GM18868 (cell line): ENCODE data around the gene TEKT2.

Experiments used
- ATAC-seq: cut with Tn5 transposase; IDR thresholded peaks from one replicate; pipeline ENCODE4 v1.9.1; 2021; ENCODE audit warnings: mild to moderate bottlenecking, moderate library complexity; ENCODE audit not compliant: unreplicated experiment

Gene TEKT2

DNA sequence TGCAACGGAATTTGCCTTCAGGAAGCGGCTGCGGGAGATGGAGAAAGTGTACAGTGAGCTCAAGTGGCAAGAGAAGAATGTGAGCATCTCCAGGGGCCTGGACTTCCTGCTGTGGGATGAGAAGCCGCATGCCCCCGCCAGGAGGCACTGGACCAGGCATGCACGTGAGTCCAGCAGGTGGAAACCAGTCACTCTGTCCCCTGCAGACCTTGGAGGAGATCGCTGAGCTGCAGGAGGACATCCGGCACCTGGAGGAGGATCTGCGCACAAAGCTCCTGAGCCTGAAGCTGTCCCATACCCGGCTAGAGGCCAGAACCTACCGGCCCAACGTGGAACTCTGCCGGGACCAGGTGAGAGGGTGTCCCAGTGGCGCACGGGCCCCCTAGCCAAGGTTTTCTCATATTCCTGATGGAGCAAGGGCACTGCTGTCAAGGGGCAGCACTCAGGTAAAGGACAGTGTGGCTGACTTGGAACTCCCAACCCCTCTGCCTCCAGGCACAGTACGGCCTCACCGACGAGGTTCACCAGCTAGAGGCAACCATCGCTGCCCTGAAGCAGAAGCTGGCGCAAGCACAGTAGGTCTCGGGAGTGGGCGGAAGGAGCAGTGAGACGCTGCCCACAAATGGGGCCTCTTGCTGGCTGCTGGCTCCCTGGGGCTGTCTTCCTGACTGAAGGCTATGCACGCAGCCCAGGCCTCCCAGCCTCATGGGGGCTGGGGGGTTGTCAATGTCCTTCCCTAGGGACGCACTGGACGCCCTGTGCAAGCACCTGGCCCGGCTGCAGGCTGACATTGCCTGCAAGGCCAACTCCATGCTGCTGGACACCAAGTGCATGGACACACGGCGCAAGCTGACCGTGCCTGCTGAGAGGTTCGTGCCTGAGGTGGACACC, 3.6 kb downstream of the TEKT2 start:
- no peak for ATAC-seq

DNA sequence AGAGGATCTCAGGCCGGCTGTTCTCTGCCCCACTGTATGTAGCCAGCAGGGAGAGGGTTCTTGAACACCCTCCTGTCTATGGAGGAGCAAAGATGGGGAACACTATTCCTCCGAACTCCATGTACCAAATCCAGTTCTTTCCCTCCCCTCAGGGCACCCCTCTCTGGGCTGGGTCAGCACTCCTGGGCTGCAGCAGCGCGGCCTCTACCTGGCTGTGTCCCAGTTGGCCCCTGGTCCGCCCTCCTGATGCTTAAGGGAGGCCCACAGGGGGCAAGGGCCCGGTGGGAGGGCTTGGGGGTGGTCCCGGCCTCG, 4.3 kb downstream of the TEKT2 start:
- ATAC-seq: peak; percentile 6

DNA sequence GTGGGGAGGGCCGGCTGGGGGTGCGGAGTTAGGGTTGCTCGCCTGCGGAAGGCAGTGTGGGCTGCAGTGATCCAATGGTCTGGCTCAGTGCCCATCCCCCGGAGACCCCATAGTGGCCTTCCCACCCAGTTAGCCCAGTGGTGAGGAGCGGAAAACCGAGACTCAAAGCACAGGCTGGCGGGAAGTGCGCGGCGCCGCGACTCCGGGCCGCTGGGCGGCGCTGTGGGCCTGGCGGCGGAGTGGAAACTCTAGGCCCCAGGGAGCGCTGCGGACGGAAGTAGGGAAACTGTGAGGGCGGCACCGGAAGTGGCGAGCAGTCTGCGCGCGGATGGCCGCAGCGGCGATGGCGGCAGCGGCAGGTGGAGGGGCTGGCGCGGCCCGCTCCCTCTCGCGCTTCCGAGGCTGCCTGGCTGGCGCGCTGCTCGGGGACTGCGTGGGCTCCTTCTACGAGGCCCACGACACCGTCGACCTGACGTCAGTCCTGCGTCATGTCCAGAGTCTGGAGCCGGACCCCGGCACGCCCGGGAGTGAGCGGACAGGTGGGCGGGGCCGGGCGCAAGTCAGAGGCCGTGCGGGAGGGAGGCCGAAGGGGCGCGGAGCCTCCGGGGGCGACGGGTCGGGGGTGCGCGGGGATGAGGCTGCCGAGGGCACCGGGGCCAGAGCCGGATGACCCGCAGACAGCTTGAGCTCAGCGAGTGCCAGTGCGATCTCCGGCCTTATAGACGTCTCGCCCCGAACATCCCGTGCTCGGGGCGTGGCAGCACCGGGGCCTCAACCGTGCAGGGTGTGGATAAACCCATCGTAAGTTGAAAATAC, 4.9 kb downstream of the TEKT2 start, which contains the start of gene ADPRS:
ADPRS (plus strand) TSS at position 316 of the 816 bp plus-strand sequence; CDS start at position 329, 13 bp downstream.
- ATAC-seq: peak; percentile 77

DNA sequence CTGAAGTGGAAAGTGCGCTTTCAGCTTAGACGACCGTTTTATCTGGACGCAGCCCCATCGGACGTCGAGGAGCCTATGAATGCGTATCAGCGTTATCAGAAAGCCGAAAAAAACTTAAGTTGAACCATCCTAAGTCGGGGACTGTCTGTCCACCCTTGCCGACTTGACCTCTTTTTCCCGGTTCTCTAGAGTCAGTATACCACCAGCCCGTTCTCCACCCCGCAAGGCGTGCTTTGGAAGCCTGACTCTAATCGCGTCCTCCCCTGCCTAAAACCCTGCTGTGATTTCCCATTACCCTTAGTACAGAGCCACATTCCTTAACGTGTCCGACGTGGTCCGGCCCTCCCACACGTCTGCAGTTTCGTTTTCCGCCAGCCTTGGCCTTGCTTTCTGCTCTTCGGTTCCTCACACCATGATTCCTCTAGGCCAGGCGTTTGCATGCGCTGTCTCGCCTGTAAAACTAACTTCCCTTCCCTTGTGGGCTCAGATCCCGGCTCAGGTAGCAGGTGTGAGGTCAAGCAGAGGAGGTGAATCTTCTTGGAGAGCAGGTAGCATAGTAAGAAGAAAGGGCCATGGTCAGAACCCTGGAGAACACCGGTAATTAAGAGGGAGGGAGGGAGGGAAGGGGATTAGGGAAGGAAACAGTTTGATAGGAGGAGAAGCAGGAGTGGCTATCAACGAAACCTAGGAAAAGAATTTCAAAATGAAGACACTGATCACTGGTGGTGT, 5.7 kb downstream of the TEKT2 start:
- no peak for ATAC-seq

DNA sequence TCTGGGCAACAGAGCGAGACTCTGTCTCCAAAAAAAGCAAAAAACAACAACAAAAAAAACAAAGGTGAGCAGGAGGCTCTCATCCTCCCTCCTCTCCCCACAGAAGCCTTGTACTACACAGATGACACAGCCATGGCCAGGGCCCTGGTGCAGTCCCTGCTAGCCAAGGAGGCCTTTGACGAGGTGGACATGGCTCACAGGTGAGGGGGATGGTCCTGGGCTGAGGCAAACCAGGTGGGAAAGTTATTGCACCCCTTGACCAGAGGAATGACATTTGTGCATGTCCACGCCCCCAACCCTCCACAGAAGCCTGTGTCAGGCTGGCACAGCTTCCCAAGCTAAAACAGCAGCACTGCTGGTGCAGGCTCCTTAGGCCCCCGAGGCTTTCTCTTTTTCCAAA, 7.2 kb downstream of the TEKT2 start:
- ATAC-seq: no peak

DNA sequence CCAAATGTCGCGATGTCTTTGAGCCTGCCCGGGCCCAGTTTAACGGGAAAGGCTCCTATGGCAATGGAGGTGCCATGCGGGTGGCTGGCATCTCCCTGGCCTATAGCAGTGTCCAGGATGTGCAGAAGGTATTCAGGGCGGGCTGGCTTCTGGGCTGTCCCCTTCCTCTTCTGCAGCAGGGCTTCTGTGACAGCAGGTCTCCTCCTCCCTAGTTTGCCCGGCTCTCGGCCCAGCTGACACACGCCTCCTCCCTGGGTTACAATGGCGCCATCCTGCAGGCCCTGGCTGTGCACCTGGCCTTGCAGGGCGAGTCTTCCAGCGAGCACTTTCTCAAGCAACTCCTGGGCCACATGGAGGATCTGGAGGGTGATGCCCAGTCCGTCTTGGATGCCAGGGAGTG, 7.8 kb downstream of the TEKT2 start:
- no peak for ATAC-seq

DNA sequence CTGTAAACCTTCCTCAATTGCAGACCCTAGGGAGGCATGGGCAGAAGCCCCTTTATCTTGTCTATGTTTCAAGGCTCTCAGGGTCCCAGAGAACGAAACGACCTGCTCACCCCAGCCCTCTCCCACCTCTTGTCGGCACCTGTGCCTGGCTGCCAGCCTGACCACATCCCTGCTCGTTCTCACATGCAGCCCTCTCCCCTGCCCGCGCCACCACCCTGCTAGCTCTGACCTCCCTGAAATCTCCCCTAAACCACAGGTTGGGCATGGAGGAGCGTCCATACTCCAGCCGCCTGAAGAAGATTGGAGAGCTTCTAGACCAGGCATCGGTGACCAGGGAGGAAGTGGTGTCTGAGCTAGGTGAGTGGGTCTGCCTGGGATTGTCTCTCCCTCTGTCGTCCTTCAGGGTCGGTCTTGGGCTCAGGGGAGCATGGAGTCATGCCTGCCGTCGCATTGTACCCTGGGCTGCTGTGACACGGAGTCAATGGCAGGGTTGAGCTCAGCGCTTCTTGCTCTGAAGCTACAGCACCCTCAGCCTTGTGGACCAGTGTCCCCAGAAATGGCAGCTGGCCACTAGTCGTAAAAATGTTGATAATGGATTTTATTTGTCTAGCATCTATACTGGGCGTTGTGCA, 8.4 kb downstream of the TEKT2 start:
- no peak for ATAC-seq

DNA sequence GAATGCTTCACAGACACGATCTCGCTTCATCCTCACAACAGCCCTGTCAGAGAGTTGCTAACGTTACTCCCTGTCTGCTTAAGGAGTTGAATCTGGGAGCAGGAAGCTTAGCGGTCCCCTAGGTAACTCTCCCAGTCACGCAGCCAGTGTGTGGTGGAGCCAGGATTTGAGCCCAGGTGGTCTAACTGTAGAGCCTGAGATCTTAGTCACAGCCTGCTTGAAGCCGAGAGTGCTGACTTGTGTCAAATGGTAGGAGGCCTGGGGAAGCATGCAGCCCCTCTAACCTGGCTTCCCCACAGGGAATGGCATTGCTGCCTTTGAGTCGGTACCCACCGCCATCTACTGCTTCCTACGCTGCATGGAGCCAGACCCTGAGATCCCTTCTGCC, 8.9 kb downstream of the TEKT2 start:
- no peak for ATAC-seq

DNA sequence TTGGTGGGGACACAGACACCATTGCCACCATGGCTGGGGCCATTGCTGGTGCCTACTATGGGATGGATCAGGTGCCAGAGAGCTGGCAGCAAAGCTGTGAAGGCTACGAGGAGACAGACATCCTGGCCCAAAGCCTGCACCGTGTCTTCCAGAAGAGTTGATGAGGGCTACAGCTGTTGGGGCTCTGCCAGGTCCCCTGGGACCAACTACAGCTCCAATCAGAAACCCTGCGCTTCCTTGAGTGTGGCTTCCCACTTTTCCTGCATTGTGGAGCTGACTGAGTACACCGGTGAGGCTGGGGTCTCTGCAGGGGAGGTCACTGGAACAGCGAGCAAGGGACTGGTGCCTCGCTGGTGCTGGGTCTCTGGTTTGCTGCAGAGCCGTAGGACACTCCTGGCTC, 9.3 kb downstream of the TEKT2 start:
- ATAC-seq: no peak

DNA sequence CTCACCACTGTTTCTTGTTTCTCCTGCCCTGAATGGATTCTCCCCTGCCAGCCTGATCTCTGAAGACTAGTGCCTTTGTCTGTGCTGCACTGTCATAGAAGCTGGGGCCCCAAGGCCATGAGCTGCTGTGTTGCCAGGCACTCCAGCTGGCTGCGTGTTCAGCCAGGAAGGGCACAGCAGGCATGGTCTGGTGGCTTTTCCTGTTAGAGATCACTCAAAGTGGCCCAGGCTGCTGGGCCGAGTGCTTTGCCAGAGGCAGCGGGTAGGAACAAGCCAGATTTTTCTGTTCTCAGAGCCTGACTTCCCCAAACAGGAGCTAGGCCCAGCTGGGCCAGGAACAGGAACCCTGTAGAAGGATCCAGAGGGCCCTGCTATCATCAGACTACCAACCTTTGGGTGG, 10.0 kb downstream of the TEKT2 start:
- no peak for ATAC-seq

DNA sequence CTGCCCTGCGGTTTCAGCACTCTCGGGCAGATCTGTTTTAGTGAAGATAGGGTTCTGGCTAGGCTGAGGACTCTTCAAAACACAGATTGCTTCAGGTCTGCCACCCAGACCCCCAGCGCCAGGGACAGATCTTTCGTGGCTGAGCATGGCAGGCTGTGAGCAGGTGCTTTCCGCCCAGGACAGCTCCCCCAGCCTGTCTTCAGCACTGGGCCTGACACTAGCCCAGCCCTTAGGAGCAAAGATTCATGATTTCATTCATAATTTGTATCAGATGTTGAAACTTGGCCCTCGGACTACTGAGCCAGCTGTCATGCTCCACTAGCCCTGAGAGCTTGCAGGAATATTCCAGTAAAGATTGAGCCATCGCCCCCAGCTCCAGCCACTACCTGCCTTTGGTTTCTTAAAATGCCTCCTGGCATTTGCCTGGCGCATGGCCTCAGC, 10.7 kb downstream of the TEKT2 start:
- no peak for ATAC-seq

DNA sequence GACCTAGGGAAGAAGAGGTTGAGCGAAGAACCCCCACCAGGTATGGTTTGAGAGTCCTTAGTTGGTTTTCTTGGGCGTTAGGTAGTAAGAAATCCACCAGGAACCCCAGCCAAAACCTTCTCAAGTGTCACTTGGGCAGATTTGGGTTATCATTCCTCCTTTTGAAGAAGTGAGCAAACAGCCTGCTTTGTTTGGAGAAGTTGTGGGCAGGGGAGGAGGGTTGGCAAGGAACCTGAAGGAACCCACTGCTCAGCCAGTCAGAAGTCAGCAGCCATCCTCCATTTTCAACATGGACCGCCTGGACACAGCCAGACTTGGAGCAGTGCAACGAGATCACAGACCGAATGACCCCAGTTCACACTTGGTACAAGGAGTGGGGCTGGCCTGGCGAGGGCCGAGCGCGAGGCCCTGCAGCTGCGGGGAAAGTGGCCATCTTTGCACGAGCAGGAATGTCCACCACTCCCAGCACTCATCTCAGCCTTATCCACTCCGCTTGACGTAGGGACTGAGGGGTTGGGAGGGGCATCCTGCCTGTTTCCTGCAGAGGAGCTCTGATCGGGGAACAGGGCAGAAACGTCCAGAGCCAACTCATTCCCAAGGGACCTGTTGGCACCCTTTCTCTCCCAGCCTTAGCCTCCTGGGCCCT, 12.0 kb downstream of the TEKT2 start:
- no peak for ATAC-seq

DNA sequence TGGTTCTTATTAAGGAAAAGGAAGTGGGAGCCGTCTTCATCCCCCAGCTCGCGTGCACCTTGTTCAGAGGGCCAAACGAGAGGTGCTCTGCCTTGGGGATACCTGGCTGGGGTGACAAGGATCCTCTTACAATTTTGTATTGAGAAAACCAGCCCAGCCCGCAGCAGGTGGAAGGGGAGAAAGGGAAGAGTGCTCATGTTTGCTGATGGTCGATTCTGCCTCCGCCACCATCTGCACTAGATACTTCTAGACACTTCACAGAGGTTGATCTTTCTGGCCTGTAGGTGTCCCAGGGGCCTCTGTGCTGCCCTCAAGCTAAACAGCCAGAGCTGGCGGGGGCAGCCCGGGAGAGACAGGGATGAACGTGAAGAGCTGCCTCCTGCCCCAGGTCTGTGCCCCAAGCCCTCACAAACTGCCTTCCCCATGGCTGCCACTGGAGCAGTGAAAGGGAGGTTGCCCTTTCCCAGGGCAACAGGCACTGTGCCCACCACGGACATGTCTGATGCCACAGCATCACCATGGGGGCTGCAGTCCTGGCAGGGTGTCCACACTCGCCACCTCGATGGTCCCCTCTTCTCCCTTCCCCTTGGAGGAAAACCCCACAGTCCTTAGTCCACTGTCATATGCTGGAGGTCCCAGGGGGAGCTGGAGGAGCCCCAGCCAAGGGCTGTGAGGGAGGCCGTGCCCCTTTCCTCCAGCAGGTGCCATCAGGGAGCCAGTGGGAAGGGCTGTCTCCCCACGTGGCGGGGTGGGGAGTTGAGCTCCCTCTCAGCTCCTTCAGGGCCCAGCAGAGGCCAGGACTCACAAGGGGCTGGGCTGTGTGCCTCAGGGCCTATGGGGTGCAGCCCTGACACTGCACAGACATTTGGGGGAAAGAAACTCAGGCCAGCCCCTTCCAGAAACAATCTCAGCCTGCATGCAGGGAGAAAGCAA, 12.9 kb downstream of the TEKT2 start:
- no peak for ATAC-seq

DNA sequence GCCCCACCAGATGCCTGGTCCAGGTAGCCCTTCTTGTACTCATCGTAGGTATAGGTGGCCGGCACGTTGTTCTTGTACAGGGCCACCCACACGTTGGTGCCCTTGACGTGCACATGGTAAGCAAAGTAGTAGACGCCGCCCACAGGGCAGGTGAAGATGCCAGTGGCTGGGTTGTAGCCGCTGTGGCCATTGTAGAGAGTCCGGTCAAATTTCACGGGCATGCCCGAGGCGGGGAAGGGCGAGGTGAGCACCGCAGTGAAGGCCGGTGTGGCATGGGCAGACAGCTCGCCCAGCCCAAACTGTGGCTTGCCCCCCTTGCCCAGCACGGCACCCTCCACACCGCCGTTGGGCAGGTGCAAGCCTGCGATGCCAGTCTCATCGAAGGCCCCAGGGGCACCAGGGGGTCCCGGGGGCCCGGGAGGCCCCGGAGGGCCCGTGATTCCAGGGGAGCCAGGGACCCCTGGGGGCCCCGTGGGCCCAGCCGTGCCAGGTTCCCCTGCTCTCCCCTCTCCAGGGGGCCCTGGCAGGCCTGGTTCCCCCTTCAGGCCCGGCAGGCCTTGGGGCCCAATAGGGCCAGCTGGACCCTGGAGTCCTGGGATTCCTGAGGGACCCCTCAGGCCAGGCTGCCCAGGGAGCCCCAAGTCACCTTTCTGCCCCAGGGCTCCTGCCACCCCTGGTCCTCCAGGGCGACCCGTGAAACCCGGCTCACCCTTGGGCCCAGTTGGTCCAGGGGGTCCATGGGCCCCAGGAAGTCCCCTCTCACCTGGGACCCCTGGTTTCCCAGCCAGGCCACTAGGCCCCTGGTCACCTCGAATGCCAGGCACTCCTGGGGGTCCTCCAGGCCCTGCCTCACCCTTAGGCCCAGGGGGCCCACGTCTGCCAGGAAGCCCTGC, 14.0 kb downstream of the TEKT2 start:
- ATAC-seq: no peak

DNA sequence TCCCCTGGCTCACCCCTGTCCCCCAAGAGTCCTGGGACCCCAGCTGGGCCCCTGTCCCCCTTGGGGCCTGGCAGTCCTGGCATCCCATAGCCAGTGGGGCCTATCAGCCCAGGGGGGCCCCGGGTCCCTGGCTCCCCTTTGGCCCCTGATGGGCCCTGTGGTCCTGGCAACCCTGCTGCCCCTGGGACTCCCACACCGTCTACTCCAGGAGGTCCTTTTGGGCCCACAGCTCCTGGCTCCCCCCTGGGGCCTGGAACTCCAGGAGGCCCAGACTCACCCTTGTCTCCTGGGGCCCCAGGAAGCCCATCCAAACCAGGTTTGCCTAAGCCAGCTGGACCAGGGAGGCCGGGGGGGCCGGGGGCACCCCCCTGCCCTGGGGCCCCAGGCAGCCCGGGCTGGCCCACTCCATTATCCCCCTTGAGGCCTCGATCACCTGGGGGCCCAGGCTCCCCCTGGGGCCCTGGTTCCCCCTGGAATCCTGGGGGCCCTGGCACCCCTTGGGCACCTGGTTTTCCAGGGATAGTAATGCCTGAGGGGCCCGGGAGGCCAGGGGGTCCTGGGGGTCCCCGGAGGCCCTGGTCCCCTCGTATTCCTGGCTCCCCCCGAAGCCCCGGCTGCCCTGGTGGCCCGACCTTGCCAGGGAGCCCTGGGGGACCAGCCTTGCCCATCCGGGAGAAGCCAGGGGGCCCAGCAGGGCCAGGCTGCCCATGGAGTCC, 14.9 kb downstream of the TEKT2 start:
- ATAC-seq: no peak

DNA sequence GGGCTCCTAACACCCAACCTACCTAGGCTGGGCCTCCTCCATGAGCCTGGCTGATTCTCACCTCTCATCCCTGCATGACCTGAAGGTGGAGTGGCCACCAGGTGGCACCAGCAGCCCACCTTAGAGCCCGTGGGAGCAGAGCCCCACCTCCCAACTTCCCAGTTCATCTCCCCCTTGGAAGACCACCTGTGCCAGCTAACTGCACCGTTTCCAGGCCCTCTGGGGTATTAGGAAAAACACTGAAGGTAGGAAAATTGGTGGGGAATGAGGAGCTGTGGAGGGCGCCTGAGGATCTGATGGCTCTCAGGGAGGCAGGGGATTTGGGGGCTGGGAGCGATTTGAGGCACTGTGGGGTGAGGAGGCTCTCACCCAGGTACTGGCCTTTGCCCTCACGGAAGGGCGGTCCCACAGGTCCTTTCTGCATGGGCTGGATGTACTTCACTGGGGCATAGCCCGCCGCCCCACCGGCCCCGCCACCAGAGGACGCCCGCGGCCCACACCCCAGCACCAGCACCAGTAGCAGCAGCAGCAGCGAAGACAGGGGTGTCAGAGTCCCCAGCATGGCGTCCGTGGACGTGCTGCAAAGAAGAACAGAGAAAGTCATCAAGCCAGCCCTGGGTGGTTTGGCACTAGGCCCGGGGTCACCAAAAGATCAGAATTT, 15.9 kb downstream of the TEKT2 start:
- peak; percentile 56 for ATAC-seq

DNA sequence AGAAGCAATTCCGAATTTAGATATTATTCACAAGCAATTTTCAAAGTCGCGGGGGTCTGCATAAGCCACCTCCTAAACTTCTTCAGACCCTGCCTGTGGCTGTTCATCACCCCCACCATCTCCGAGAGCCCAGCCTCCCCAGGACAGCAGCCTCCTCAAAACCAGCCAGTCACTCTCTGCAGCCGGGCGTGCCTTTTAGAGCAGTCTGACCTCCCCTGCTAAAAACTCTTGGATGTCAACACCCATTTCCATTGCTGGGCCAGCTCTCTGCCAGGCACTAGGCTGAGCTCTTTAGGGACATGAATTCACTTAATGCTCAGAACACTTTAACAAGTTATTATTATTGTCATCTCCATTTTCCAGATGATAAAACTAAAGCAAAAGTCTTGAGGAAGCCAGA, 16.5 kb downstream of the TEKT2 start:
- ATAC-seq: no peak
